WTC11 (cell line): Measurements from ENCODE around the gene AK9. TPM values are rescaled to one million over a fixed set of nuclear protein-coding genes. Genes with fewer than 3 reads are reported as not detected.
A peak's percentile ranks its signal among the peaks of the same experiment; 100 is the strongest.

Source experiments
- ATAC-seq: fragments of 200-7000 bp; cut with Tn5 transposase; 2 replicates; pipeline ENCODE4 v1.10.0; 2021; ENCODE audit warnings: mild to moderate bottlenecking, moderate library complexity
- CTCF ChIA-PET: fragments of 300-600 bp; sonication (Branson Sonifier 250); formaldehyde crosslinking; loops from one replicate; lab custom pipeline; 2021; ENCODE audit warnings: antibody characterized with exemption; lab: Charles Lee
- POLR2A ChIA-PET: fragments of 350-600 bp; sonication (Branson Sonifier 250); formaldehyde crosslinking; loops from one replicate; lab custom pipeline; 2021; ENCODE audit warnings: antibody characterized with exemption; lab: Charles Lee
- DNase-seq: peaks from one replicate; pipeline ENCODE4 v3.0.0; 2021; ENCODE audit warnings: low spot score
- H3K27ac Mint-ChIP-seq: 2 replicates; pipeline ENCODE4 v1.8.0; 2021; ENCODE audit warnings: mixed read lengths
- H3K27me3 Mint-ChIP-seq: 2 replicates; pipeline ENCODE4 v1.8.0; 2021; ENCODE audit warnings: low read depth, mild to moderate bottlenecking, moderate library complexity, mixed read lengths
- H3K36me3 Mint-ChIP-seq: 2 replicates; pipeline ENCODE4 v1.8.0; 2021; ENCODE audit warnings: mixed read lengths
- H3K4me1 Mint-ChIP-seq: 2 replicates; pipeline ENCODE4 v1.8.0; 2022; ENCODE audit warnings: mixed read lengths
- H3K4me3 Mint-ChIP-seq: 2 replicates; pipeline ENCODE4 v1.8.0; 2021; ENCODE audit warnings: mild to moderate bottlenecking, moderate library complexity, mixed read lengths
- H3K9me3 Mint-ChIP-seq: 2 replicates; pipeline ENCODE4 v1.8.0; 2021; ENCODE audit warnings: mixed read lengths
- ATF1 ChIP-seq: sonication (generic); formaldehyde crosslinking; IDR thresholded peaks from 2 replicates; pipeline ENCODE4 v1.8.1; 2023; ENCODE audit warnings: mild to moderate bottlenecking, moderate library complexity, missing genetic modification reagents
- ATF6 ChIP-seq: sonication (generic); formaldehyde crosslinking; IDR thresholded peaks from 2 replicates; pipeline ENCODE4 v1.8.1; 2023; ENCODE audit warnings: mild to moderate bottlenecking, missing genetic modification reagents
- CDX4 ChIP-seq: fragments of 250-450 bp; sonication (Bioruptor Pico); IDR thresholded peaks from 2 replicates; pipeline ENCODE4 v1.9.0; 2021; ENCODE audit warnings: moderate library complexity, mild to moderate bottlenecking, inconsistent platforms, borderline replicate concordance
- E2F5 ChIP-seq: sonication (generic); formaldehyde crosslinking; IDR thresholded peaks from 2 replicates; pipeline ENCODE4 v1.8.1; 2022; ENCODE audit warnings: mild to moderate bottlenecking, moderate library complexity, missing genetic modification reagents
- ELF4 ChIP-seq: sonication (generic); formaldehyde crosslinking; IDR thresholded peaks from 2 replicates; pipeline ENCODE4 v1.8.1; 2022; ENCODE audit warnings: low read depth, mild to moderate bottlenecking, moderate library complexity, missing genetic modification reagents
- EMX1 ChIP-seq: fragments of 250-450 bp; sonication (Bioruptor Pico); IDR thresholded peaks from 2 replicates; pipeline ENCODE4 v1.8.0; 2021; ENCODE audit warnings: mild to moderate bottlenecking
- HMGXB4 ChIP-seq: sonication (generic); formaldehyde crosslinking; IDR thresholded peaks from 2 replicates; pipeline ENCODE4 v1.8.1; 2023; ENCODE audit warnings: mild to moderate bottlenecking, moderate library complexity, missing genetic modification reagents
- IRF2 ChIP-seq: sonication (generic); formaldehyde crosslinking; IDR thresholded peaks from 2 replicates; pipeline ENCODE4 v1.8.0; 2022; ENCODE audit warnings: low read depth, missing genetic modification reagents, borderline replicate concordance
- KAT7 ChIP-seq: sonication (generic); formaldehyde crosslinking; IDR thresholded peaks from 2 replicates; pipeline ENCODE4 v1.8.1; 2023; ENCODE audit warnings: missing genetic modification reagents, mild to moderate bottlenecking, borderline replicate concordance
- MAX ChIP-seq: sonication (generic); formaldehyde crosslinking; IDR thresholded peaks from 2 replicates; pipeline ENCODE4 v1.8.0; 2022; ENCODE audit warnings: mild to moderate bottlenecking, missing genetic modification reagents
- NR1H2 ChIP-seq: sonication (generic); formaldehyde crosslinking; IDR thresholded peaks from 2 replicates; pipeline ENCODE4 v1.9.0; 2021; ENCODE audit warnings: mild to moderate bottlenecking, moderate library complexity, missing genetic modification reagents
- NR2C2 ChIP-seq: sonication (generic); formaldehyde crosslinking; IDR thresholded peaks from 2 replicates; pipeline ENCODE4 v1.8.0; 2022; ENCODE audit warnings: mild to moderate bottlenecking, missing genetic modification reagents
- NR3C1 ChIP-seq: sonication (generic); formaldehyde crosslinking; conservative IDR thresholded peaks from 2 replicates; pipeline ENCODE4 v1.8.1; 2023; ENCODE audit warnings: low read depth, mild to moderate bottlenecking, missing genetic modification reagents
- PRDM15 ChIP-seq: sonication (generic); formaldehyde crosslinking; IDR thresholded peaks from 2 replicates; pipeline ENCODE4 v1.8.0; 2022; ENCODE audit warnings: missing genetic modification reagents
- RELA ChIP-seq: sonication (generic); formaldehyde crosslinking; IDR thresholded peaks from 2 replicates; pipeline ENCODE4 v1.8.1; 2022; ENCODE audit warnings: missing genetic modification reagents, mild to moderate bottlenecking, borderline replicate concordance
- TCF7 ChIP-seq: sonication (generic); formaldehyde crosslinking; IDR thresholded peaks from 2 replicates; pipeline ENCODE4 v1.8.0; 2022; ENCODE audit warnings: mild to moderate bottlenecking, low read depth, missing genetic modification reagents, moderate library complexity
- ZBTB43 ChIP-seq: sonication (generic); formaldehyde crosslinking; IDR thresholded peaks from 2 replicates; pipeline ENCODE4 v1.8.1; 2023; ENCODE audit warnings: mild to moderate bottlenecking, missing genetic modification reagents
- ZMAT4 ChIP-seq: fragments of 250-450 bp; sonication (Bioruptor Pico); IDR thresholded peaks from 2 replicates; pipeline ENCODE4 v1.9.0; 2021; ENCODE audit warnings: mild to moderate bottlenecking
- ZNF138 ChIP-seq: sonication (generic); formaldehyde crosslinking; conservative IDR thresholded peaks from 2 replicates; pipeline ENCODE4 v1.8.1; 2022; ENCODE audit warnings: mild to moderate bottlenecking, moderate library complexity, missing genetic modification reagents
- ZNF263 ChIP-seq: sonication (generic); formaldehyde crosslinking; IDR thresholded peaks from 2 replicates; pipeline ENCODE4 v1.8.1; 2022; ENCODE audit warnings: low read depth, mild to moderate bottlenecking, moderate library complexity, missing genetic modification reagents
- ZNF317 ChIP-seq: sonication (generic); formaldehyde crosslinking; IDR thresholded peaks from 2 replicates; pipeline ENCODE4 v1.8.1; 2023; ENCODE audit warnings: low read depth, mild to moderate bottlenecking, moderate library complexity, missing genetic modification reagents, borderline replicate concordance
- ZSCAN18 ChIP-seq: fragments of 250-450 bp; sonication (Bioruptor Pico); IDR thresholded peaks from 2 replicates; pipeline ENCODE4 v2.1.2; 2022; ENCODE audit warnings: mild to moderate bottlenecking, moderate library complexity
- total RNA-seq: library from RNA; stranded (reverse); gene quantifications from 3 replicates; pipeline ENCODE4 v1.2.3, GENCODE V29; 2021

Gene AK9
- total RNA-seq, 1 experiment from 2014 or later, result 3.7 TPM

- ChIA-PET POLR2A (no interaction called here), CTCF (no interaction called here)
- H3K27ac Mint-ChIP-seq, result peak overlapping the region; percentile 70; the same call in 1 of the 2 replicates
- TF ChIP-seq HMGXB4 (CRISPR knock-in tag), result no peak
- no peak for TF ChIP-seq ATF1 (CRISPR knock-in tag)
- peaks cover 29% of the 10 kb centered on the region for H3K36me3 Mint-ChIP-seq
- peaks cover 38% of the 10 kb centered on the region for H3K4me1 Mint-ChIP-seq
- peaks cover 5% of the 10 kb centered on the region; the same call in 1 of the 2 replicates for H3K9me3 Mint-ChIP-seq
- ATAC-seq, result no peak
- H3K4me3 Mint-ChIP-seq, result no peak overlapping the region
- DNase-seq, result no peak
- no peaks in the 10 kb centered on the region for H3K27me3 Mint-ChIP-seq
Observed at GRCh38 chr6:109739686-109740085, 48.7 kb upstream of the AK9 start.

- H3K4me3 Mint-ChIP-seq, result no peak overlapping the region
- TF ChIP-seq TCF7 (CRISPR knock-in tag), result no peak
- no peak for TF ChIP-seq RELA (CRISPR knock-in tag)
- no peak for TF ChIP-seq E2F5 (CRISPR knock-in tag)
- TF ChIP-seq ELF4 (CRISPR knock-in tag), result no peak
- no peak for TF ChIP-seq ZSCAN18 (CRISPR knock-in tag)
- no peak for TF ChIP-seq PRDM15 (CRISPR knock-in tag)
- TF ChIP-seq ATF6, result no peak
- no peak for TF ChIP-seq ZNF138 (CRISPR knock-in tag)
- TF ChIP-seq ZNF263 (CRISPR knock-in tag), result no peak
- no peak for TF ChIP-seq ZMAT4 (CRISPR knock-in tag)
- no peak for TF ChIP-seq EMX1
- TF ChIP-seq KAT7 (CRISPR knock-in tag), result no peak
- TF ChIP-seq CDX4 (CRISPR knock-in tag), result no peak
- no peak for TF ChIP-seq NR2C2 (CRISPR knock-in tag)
- TF ChIP-seq MAX (CRISPR knock-in tag), result no peak
- no peak for TF ChIP-seq NR1H2 (CRISPR knock-in tag)
- TF ChIP-seq ZBTB43, result no peak
- TF ChIP-seq NR3C1 (CRISPR knock-in tag), result no peak
- no peak for TF ChIP-seq ZNF317 (CRISPR knock-in tag)
- no peak for TF ChIP-seq IRF2
- peaks cover 38% of the 10 kb centered on the region for H3K4me1 Mint-ChIP-seq
- H3K9me3 Mint-ChIP-seq, result 0 out of 2 replicates have a peak, but pooled peaks cover 4% of the 10 kb centered on the region
- H3K36me3 Mint-ChIP-seq, result peaks cover 21% of the 10 kb centered on the region
- DNase-seq (no peak), ATAC-seq (no peak)
- CTCF ChIA-PET, result no interaction called here
- 0 out of 2 replicates have a peak overlapping the region, but pooled peaks have one; percentile 27 for H3K27ac Mint-ChIP-seq
- POLR2A ChIA-PET, result no interaction called here
- no peaks in the 10 kb centered on the region for H3K27me3 Mint-ChIP-seq
Observed at GRCh38 chr6:109738667-109739066, 47.7 kb upstream of the AK9 start.
